ENCODE data around the gene ACSM6. TPM values are rescaled to one million over a fixed set of nuclear protein-coding genes. Genes with fewer than 3 reads are reported as not detected.

Gene ACSM6
- total RNA-seq, 2 experiments from 2014 or later, result not detected

DNA sequence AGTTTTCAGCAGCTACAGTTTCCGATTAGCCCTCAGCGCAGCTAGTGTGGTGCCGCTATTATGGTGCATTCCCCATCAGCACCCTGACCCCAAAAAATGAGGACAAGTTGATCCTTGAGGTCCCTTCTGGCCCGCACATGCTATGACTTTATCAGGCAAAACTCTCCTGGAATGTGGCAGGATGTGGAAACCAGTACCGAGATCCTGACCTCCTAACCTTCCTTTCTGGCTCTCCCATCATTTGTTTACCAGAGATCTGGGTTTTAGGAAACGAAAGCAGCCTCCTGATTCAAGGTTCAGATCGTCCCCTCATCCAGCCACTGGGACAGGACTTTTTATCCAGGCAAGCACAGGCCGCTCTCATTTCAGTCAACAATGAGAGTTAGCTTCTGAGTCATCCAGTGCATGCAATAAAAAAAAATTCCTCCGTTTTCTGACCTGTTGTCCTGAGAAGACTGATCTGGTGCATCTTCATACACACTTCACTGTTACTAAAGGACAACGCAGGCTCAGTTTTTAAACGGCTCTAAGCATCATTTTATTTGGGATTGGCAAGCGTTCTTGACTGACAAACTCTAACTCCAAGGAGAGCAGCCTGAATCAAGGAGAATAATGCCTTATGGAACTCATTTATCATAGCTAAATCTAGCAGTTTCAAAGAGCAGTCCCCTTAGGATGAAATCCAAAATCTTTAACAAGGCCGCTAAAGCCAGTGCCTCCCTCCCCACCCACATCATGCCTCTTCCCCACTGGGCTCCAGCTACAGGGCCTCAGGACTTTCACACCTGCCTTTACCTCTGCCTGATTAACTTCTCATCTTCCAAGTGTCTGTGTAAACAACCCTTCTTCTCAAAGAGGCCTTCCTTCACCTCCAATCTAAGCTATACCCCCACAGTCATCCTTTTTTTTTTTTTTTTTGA is 79.6 kb downstream of the ACSM6 start:
- Mint-ChIP-seq H3K4me3 (no peak overlapping the region), H3K27ac (no peak overlapping the region), H3K36me3 (no peaks in the 10 kb centered on the region), H3K9me3 (ENCODE audit: low read depth) (no peaks in the 10 kb centered on the region), H3K27me3 (peaks cover 7% of the 10 kb centered on the region), H3K4me1 (no peaks in the 10 kb centered on the region)
- ATAC-seq, result no peak
- DNase-seq, result no peak
- CTCF ChIA-PET, result interaction anchor here (0.7 to 1.2 kb wide), 3 partner anchors 27 to 72 kb away, joined by 3 to 4 read pairs (median 3); no protein-coding TSS in a partner anchor

DNA sequence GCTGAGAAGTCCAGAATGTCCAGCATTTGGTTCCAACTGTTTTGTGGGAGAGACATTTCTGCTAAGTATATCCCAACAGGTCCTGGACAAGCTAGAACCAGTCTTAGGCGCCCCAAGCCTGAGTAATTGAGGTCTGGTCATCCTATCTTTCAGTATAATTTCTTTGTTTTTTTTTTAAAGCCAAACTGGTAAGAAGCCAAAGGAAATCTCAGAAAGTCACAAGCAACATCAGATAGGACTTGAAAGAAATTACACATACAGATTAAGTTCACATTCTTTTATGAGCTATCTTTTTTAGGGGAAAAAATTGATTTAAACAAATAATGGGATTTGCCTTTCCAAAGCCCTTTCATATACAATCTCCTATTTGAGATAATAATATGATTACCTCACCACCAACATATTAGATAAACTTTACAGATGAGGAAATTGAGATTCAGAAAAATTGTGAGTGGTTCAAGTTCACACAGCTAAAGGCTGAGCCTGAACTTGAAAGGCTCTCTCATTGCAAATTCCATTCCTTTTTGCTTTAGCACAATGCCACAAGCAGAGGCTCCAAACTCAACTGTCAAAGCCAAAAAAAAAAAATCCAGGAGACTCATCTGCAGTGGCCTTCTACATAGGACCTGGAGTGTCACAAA is 81.8 kb downstream of the ACSM6 start:
- no peaks in the 10 kb centered on the region for H3K9me3 Mint-ChIP-seq (ENCODE audit: low read depth)
- H3K27ac Mint-ChIP-seq, result no peak overlapping the region
- no peaks in the 10 kb centered on the region for H3K36me3 Mint-ChIP-seq
- no peak overlapping the region for H3K4me3 Mint-ChIP-seq
- CTCF ChIA-PET, result interaction anchor here (0.9 to 1.1 kb wide), 3 partner anchors 19 to 33 kb away, joined by 3 read pairs; no protein-coding TSS in a partner anchor
- peaks cover 9% of the 10 kb centered on the region for H3K27me3 Mint-ChIP-seq
- H3K4me1 Mint-ChIP-seq, result no peaks in the 10 kb centered on the region
- no peak for DNase-seq
- ATAC-seq, result no peak

- CTCF ChIA-PET, result interaction anchor here (0.6 to 1.7 kb wide), 3 partner anchors 13 to 33 kb away, joined by 3 to 6 read pairs (median 3); no protein-coding TSS in a partner anchor
- H3K27ac Mint-ChIP-seq, result no peak overlapping the region
These were observed 82.5 kb downstream of the ACSM6 start for GRCh38 chr10:95276367-95277200.

DNA sequence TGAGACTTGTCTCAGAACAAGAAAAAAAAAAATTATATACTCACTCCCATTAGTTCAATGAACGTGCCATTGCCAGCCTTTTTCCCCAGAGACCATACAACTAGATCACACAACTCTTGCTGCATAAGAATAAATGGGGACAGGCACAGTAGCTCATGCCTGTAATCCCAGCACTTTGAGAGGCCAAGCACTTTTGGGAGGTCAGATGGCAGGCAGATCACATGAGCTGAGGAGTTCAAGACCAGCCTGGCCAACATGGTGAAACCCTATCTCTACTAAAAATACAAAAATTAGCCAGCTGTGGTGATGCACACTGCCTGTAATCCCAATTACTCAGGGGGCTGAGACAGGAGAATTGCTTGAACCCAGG is 83.1 kb downstream of the ACSM6 start:
- H3K27ac Mint-ChIP-seq, result no peak overlapping the region
- H3K27me3 Mint-ChIP-seq, result peaks cover 12% of the 10 kb centered on the region
- no peaks in the 10 kb centered on the region for H3K4me1 Mint-ChIP-seq
- no peak overlapping the region for H3K4me3 Mint-ChIP-seq
- H3K36me3 Mint-ChIP-seq, result no peaks in the 10 kb centered on the region
- ATAC-seq (no peak), DNase-seq (no peak)
- no peaks in the 10 kb centered on the region for H3K9me3 Mint-ChIP-seq (ENCODE audit: low read depth)
- CTCF ChIA-PET, result interaction anchor here (0.6 to 1.7 kb wide), 2 partner anchors 12 to 31 kb away, joined by 3 to 6 read pairs; no protein-coding TSS in a partner anchor

More at GRCh38 chr10:95276367-95277200, 82.5 kb downstream of the ACSM6 start:
- peaks cover 12% of the 10 kb centered on the region for H3K27me3 Mint-ChIP-seq
- no peak for DNase-seq
- no peak for ATAC-seq
- no peak overlapping the region for H3K4me3 Mint-ChIP-seq
- H3K9me3 Mint-ChIP-seq (ENCODE audit: low read depth), result no peaks in the 10 kb centered on the region
- H3K4me1 Mint-ChIP-seq, result no peaks in the 10 kb centered on the region
- no peaks in the 10 kb centered on the region for H3K36me3 Mint-ChIP-seq

- CTCF ChIA-PET, result interaction anchor here (1.7 kb wide), 1 partner anchor 32 kb away, joined by 6 read pairs; no protein-coding TSS in a partner anchor
- DNase-seq (no peak), ATAC-seq (no peak)
- Mint-ChIP-seq H3K4me1 (no peaks in the 10 kb centered on the region), H3K27ac (no peak overlapping the region), H3K9me3 (ENCODE audit: low read depth) (no peaks in the 10 kb centered on the region), H3K36me3 (no peaks in the 10 kb centered on the region), H3K27me3 (peaks cover 12% of the 10 kb centered on the region), H3K4me3 (no peak overlapping the region)
These were observed 83.6 kb downstream of the ACSM6 start for GRCh38 chr10:95277614-95278013.

Other genes with a start within 250 kb of the ACSM6 start
- gene CYP2C8, start 124.7 kb upstream of the ACSM6 start, total RNA-seq, result not detected
- 10 to 100 TPM in 1 of 2 experiments, 1 to 10 TPM in 1; 4.8 to 22.7 TPM for gene PDLIM1, start 96.8 kb downstream of the ACSM6 start, total RNA-seq